ENCODE data around the gene FGD5.
"Not testable (repeated sequence)": the region's sequence is repeated elsewhere in the genome, so short reads cannot be mapped to it uniquely, and the experiment has no call there.

FGD5 gene

GRCh38 chr3:14900881-14901873, 82.4 kb downstream of the FGD5 start:
- no peak for DNase-seq (ENCODE audit: extremely low read depth in 1 of 2, low read depth in 1 of 2)

GRCh38 chr3:14902719-14903118, 84.0 kb downstream of the FGD5 start:
- DNase-seq (ENCODE audit: extremely low read depth in 1 of 2, low read depth in 1 of 2): no peak

- not testable (repeated sequence) for DNase-seq (ENCODE audit: extremely low read depth in 1 of 2, low read depth in 1 of 2)
Observed at GRCh38 chr3:14903501-14903900, 84.7 kb downstream of the FGD5 start.

GRCh38 chr3:14905055-14905657, 86.4 kb downstream of the FGD5 start:
- no peak for DNase-seq (ENCODE audit: extremely low read depth in 1 of 2, low read depth in 1 of 2)

- no peak for DNase-seq (ENCODE audit: extremely low read depth in 1 of 2, low read depth in 1 of 2)
Observed at GRCh38 chr3:14906355-14906971, 87.7 kb downstream of the FGD5 start.

- DNase-seq (ENCODE audit: extremely low read depth in 1 of 2, low read depth in 1 of 2): no peak
Observed at GRCh38 chr3:14907043-14907966, 88.5 kb downstream of the FGD5 start.

GRCh38 chr3:14909250-14909649, 90.5 kb downstream of the FGD5 start:
- no peak for DNase-seq (ENCODE audit: extremely low read depth in 1 of 2, low read depth in 1 of 2)

- DNase-seq (ENCODE audit: extremely low read depth in 1 of 2, low read depth in 1 of 2): no peak
Observed at GRCh38 chr3:14911651-14912050, 92.9 kb downstream of the FGD5 start.

- no peak for DNase-seq (ENCODE audit: extremely low read depth in 1 of 2, low read depth in 1 of 2)
Observed at GRCh38 chr3:14913071-14913925, 94.5 kb downstream of the FGD5 start.

GRCh38 chr3:14913926-14914778, 95.4 kb downstream of the FGD5 start:
- no peak for DNase-seq (ENCODE audit: extremely low read depth in 1 of 2, low read depth in 1 of 2)

- DNase-seq (ENCODE audit: extremely low read depth in 1 of 2, low read depth in 1 of 2): no peak
Observed at GRCh38 chr3:14914779-14915117, 96.0 kb downstream of the FGD5 start.

GRCh38 chr3:14915636-14916222, 97.0 kb downstream of the FGD5 start:
- no peak for DNase-seq (ENCODE audit: extremely low read depth in 1 of 2, low read depth in 1 of 2)

GRCh38 chr3:14918356-14918860, 99.6 kb downstream of the FGD5 start:
- DNase-seq (ENCODE audit: extremely low read depth in 1 of 2, low read depth in 1 of 2): no peak

- no peak for DNase-seq (ENCODE audit: extremely low read depth in 1 of 2, low read depth in 1 of 2)
Observed at GRCh38 chr3:14920536-14920935, 101.8 kb downstream of the FGD5 start.

GRCh38 chr3:14921034-14921616, 102.4 kb downstream of the FGD5 start:
- DNase-seq (ENCODE audit: extremely low read depth in 1 of 2, low read depth in 1 of 2): peak; percentile 54 to 70

GRCh38 chr3:14921811-14922705, 103.3 kb downstream of the FGD5 start:
- DNase-seq (ENCODE audit: extremely low read depth in 1 of 2, low read depth in 1 of 2): no peak

GRCh38 chr3:14922863-14923262, 104.1 kb downstream of the FGD5 start:
- no peak for DNase-seq (ENCODE audit: extremely low read depth in 1 of 2, low read depth in 1 of 2)
